H7 (cell line): Measurements from ENCODE around the gene MCC. TPM values are rescaled to one million over a fixed set of nuclear protein-coding genes. Genes with fewer than 3 reads are reported as not detected.
A peak's percentile ranks its signal among the peaks of the same experiment; 100 is the strongest.

Source experiments
- DNase-seq: peaks from one replicate; pipeline ENCODE4 v3.0.0; 2012
- H3K27me3 ChIP-seq: 2 replicates; pipeline ENCODE4 v1.6.0; 2011; ENCODE audit warnings: mild to moderate bottlenecking, low read length; ENCODE audit not compliant: control insufficient read depth, insufficient read depth
- H3K36me3 ChIP-seq: replicated peaks from 2 replicates; pipeline ENCODE4 v1.5.1; 2011; ENCODE audit warnings: low read length; ENCODE audit not compliant: control insufficient read depth, insufficient read depth
- H3K4me3 ChIP-seq: 2 replicates; pipeline ENCODE4 v1.5.1; 2011; ENCODE audit warnings: low read depth, mild to moderate bottlenecking, control low read depth, low read length, moderate library complexity; ENCODE audit not compliant: insufficient read depth
- total RNA-seq: library from RNA; depleted of rRNA; stranded (reverse); fragments of >200 nt; shearing (Covaris generic); gene quantifications from 2 replicates; pipeline ENCODE4 v1.2.3, GENCODE V29; 2014

Gene MCC
- total RNA-seq, 1 experiment from 2014 or later = 23.0 TPM

- Histone ChIP-seq H3K4me3 (no peak overlapping the region), H3K27me3 (no peaks in the 10 kb centered on the region), H3K36me3 (peaks cover 6% of the 10 kb centered on the region)
- no peak for DNase-seq
Measured at GRCh38 chr5:113026211-113026610, 462.0 kb downstream of the MCC start.

GRCh38 chr5:113025596-113025995, 462.7 kb downstream of the MCC start:
- Histone ChIP-seq H3K36me3 (peaks cover 6% of the 10 kb centered on the region), H3K4me3 (no peak overlapping the region), H3K27me3 (no peaks in the 10 kb centered on the region)
- DNase-seq = no peak

- peaks cover 6% of the 10 kb centered on the region for H3K36me3 ChIP-seq
- no peak overlapping the region for H3K4me3 ChIP-seq
- no peaks in the 10 kb centered on the region for H3K27me3 ChIP-seq
- DNase-seq = no peak
Measured at GRCh38 chr5:113024076-113024697, 464.1 kb downstream of the MCC start.

- no peak overlapping the region for H3K4me3 ChIP-seq
- H3K27me3 ChIP-seq = no peaks in the 10 kb centered on the region
- DNase-seq = no peak
- H3K36me3 ChIP-seq = peaks cover 2% of the 10 kb centered on the region
Measured at GRCh38 chr5:113022661-113023060, 465.6 kb downstream of the MCC start.

- H3K4me3 ChIP-seq = no peak overlapping the region
- no peak for DNase-seq
- H3K36me3 ChIP-seq = no peaks in the 10 kb centered on the region; the same call in 1 of the 2 replicates
- H3K27me3 ChIP-seq = no peaks in the 10 kb centered on the region
Measured at GRCh38 chr5:113020461-113021273, 467.6 kb downstream of the MCC start.

- no peak for DNase-seq
- Histone ChIP-seq H3K27me3 (no peaks in the 10 kb centered on the region), H3K4me3 (no peak overlapping the region)
Measured at GRCh38 chr5:113017881-113018635, 470.2 kb downstream of the MCC start.

GRCh38 chr5:113005454-113005853, 482.8 kb downstream of the MCC start:
- DNase-seq = no peak
- Histone ChIP-seq H3K27me3 (no peaks in the 10 kb centered on the region), H3K4me3 (no peak overlapping the region), H3K36me3 (peaks cover 34% of the 10 kb centered on the region)

More at GRCh38 chr5:113017881-113018635, 470.2 kb downstream of the MCC start:
- no peaks in the 10 kb centered on the region; the same call in 1 of the 2 replicates for H3K36me3 ChIP-seq

- Histone ChIP-seq H3K27me3 (no peaks in the 10 kb centered on the region), H3K36me3 (peaks cover 33% of the 10 kb centered on the region), H3K4me3 (no peak overlapping the region)
- DNase-seq = no peak
Measured at GRCh38 chr5:113003763-113004162, 484.5 kb downstream of the MCC start.

- Histone ChIP-seq H3K36me3 (peaks cover 28% of the 10 kb centered on the region), H3K27me3 (no peaks in the 10 kb centered on the region), H3K4me3 (no peak overlapping the region)
- DNase-seq = no peak
Measured at GRCh38 chr5:113002423-113002822, 485.8 kb downstream of the MCC start.

- Histone ChIP-seq H3K27me3 (no peaks in the 10 kb centered on the region), H3K4me3 (no peak overlapping the region), H3K36me3 (peaks cover 26% of the 10 kb centered on the region)
- no peak for DNase-seq
Measured at GRCh38 chr5:113000466-113000865, 487.8 kb downstream of the MCC start.

- Histone ChIP-seq H3K27me3 (no peaks in the 10 kb centered on the region), H3K4me3 (no peak overlapping the region), H3K36me3 (peaks cover 15% of the 10 kb centered on the region)
- no peak for DNase-seq
Measured at GRCh38 chr5:112998296-112998695, 490.0 kb downstream of the MCC start.

- no peak for DNase-seq
- H3K27me3 ChIP-seq = no peaks in the 10 kb centered on the region
Measured at GRCh38 chr5:112996830-112997374, 491.4 kb downstream of the MCC start.

GRCh38 chr5:112995764-112996618, 492.3 kb downstream of the MCC start:
- Histone ChIP-seq H3K4me3 (no peak overlapping the region), H3K27me3 (no peaks in the 10 kb centered on the region), H3K36me3 (peaks cover 6% of the 10 kb centered on the region)
- DNase-seq = peak; percentile 46

More at GRCh38 chr5:112996830-112997374, 491.4 kb downstream of the MCC start:
- peaks cover 11% of the 10 kb centered on the region for H3K36me3 ChIP-seq
- no peak overlapping the region for H3K4me3 ChIP-seq

- H3K36me3 ChIP-seq = no peaks in the 10 kb centered on the region; the same call in none of the 2 replicates
- DNase-seq = no peak
Measured at GRCh38 chr5:112986224-112986623, 502.0 kb downstream of the MCC start.

More at GRCh38 chr5:112986224-112986623, 502.0 kb downstream of the MCC start:
- H3K4me3 ChIP-seq = no peak overlapping the region
- no peaks in the 10 kb centered on the region for H3K27me3 ChIP-seq
